Keratinocyte (primary cell): ENCODE data around the gene BLNK.
A peak's percentile ranks its signal among the peaks of the same experiment; 100 is the strongest.

Experiments used
- CTCF ChIP-seq, 3 experiments: IDR thresholded peaks in 1 of 3; conservative IDR thresholded peaks in 1 of 3; optimal IDR thresholded peaks in 1 of 3; 2 replicates in 2 of 3; 3 replicates in 1 of 3; pipeline versions ENCODE3 to v1.5.1; 2011; ENCODE audit warnings: low read length in 3 of 3, mild to moderate bottlenecking in 3 of 3, moderate library complexity in 2 of 3, control low read depth in 1 of 3, inconsistent platforms in 1 of 3; ENCODE audit not compliant: insufficient read depth in 2 of 3; ENCODE audit errors: extremely low read depth in 1 of 3
- EZH2 ChIP-seq: IDR thresholded peaks from one replicate; pipeline ENCODE4 v1.6.1; 2012; ENCODE audit warnings: inconsistent platforms, mild to moderate bottlenecking, low read length, moderate library complexity

DNA sequence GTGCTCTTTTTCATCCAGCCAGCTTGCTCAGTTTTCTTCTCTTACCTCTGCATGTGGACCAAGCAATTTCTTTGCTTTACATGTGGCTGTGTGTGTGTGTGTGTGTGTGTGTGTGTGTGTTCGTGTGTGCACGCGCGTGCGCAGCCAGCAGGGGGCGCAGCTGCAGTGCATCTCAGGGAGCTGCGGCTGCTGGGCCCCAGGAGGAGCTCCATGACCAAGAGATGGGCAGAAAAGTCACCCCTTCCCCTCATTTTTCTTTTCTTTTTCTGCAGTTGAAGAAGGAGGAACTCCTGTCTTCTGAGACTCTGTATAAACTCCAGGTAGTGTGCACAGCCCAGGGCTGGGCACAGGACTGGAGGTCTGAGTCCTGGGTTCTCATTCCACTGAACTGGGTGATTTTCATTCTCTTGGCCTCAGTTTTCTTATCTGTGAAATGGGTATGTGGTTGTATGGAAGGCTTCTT lies 41.8 kb downstream of the BLNK start:
- TF ChIP-seq CTCF (optimal IDR thresholded peaks at IDR 0.05 in 1 of 3, IDR thresholded peaks at IDR 0.05 in 1 of 3, conservative IDR thresholded peaks at IDR 0.05 in 1 of 3; ENCODE audit: extremely low read depth in 1 of 3, insufficient read depth in 2 of 3, low read length in 3 of 3) (peak; percentile 93 to 97 (median 94)), EZH2 (no peak)
